HG03097 (cell line): ENCODE measurements around the gene KRT39.

Source experiments
- ATAC-seq: cut with Tn5 transposase; IDR thresholded peaks from one replicate; pipeline ENCODE4 v1.9.1; 2021; ENCODE audit not compliant: unreplicated experiment, low FRiP score

Gene KRT39

GRCh38 chr17:40981115-40981514 is 14.4 kb upstream of the KRT39 start:
- ATAC-seq = no peak

GRCh38 chr17:40980596-40980995 is 13.8 kb upstream of the KRT39 start:
- ATAC-seq = no peak

DNA sequence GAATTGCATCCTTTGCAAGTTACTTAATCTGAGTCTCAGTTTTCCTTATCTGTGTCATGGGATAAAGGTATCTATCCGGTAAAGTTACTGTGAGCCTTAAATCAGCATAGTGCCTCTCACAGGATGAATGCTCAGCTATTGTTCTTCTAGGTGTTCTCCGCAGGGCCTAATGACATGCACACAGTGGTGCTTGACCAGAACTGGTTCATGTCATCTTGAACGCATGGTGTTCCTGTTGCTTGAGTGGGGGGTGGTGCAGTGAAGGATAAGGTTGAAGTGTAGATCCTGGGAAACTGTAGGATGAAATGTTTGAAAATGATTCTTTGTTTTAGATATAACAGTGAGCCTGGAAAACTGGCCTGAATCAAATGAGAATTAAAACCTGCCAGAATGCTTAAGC is 13.4 kb upstream of the KRT39 start:
- ATAC-seq = no peak

DNA sequence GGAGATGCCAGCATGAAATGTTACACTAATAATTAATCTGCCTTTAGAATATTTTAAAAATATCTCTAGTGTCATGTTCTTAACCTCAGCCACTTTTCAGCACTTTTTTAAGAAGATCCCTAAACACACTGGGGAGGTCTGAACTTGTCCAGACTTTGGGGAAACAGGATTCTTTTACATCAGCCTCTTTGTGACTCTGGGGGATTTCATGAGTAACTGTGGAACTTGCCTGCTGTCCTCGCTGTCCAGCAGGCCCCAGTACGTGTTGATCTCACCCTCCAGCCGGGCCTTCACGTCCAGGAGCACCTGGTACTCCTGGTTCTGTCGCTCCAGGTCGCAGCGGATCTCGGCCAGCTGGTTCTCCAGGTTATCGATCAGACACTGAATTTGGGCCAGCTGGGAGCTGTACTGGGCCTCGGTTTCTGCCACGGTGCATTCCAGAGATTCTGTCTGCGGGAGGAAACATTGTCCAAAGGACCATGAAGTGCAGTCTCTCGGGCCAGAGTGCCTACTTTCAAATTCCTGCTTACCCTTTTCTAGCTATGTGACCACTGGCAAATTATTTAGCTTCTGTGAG is 11.9 kb upstream of the KRT39 start:
- ATAC-seq = no peak

GRCh38 chr17:40975516-40975915 is 8.8 kb upstream of the KRT39 start:
- ATAC-seq = no peak

DNA sequence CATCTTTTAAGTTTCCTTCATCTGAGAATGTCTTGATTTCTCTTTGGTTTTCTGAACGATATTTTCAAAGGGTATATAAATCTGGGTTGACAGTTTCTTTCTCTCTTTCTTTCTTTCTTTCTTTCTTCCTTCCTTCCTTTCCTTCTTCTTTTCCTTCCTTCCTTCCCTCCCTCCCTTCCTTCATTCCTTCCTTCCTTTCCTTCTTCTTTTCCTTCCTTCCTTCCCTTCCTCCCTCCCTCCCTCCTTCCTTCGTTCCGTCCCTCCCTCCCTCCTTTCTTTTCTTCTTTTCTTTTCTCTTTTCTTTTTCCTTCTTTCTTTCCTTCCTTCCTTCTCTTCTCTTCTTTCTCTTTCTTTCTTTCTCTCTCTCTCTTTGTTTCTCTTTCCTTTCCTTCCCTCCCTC is 7.6 kb upstream of the KRT39 start:
- ATAC-seq = no peak

DNA sequence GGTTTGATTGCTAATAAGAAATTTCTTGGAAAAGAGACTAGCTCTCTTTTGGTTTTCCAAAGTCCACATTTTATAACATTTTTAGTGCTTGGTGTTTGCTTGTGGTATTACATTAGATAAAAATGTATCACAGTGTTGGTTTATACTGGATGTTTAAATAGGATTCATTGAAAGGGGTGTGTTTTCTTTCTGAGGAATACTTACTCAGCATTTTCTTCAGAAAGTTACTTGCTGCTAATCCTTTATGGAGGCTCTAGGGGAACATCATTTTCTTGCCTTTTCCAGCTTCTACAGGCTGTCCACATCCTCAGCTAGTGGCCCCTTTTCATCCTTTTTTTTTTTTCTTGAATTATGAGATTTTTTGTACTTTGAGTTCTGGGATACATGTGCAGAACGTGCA is 834 bp upstream of the KRT39 start:
- no peak for ATAC-seq

DNA sequence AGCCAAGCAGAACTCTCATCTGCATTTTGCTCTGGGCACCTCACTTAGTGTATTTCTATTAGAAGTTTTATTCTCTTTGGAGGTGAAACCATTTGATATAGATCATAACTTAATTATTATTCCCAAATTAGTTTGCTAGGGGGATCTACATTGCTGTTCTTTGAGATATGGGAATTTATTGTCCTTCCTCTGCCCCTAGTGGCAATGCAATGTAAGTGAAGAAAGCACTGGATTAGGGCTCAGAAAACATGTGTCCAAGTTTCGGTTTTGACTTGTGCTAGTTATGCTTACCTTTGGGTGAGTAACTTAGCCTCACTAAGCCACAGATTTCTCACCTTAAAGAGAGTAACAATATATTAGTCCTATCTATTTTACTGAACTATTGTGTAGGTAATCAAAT is 2.9 kb downstream of the KRT39 start:
- no peak for ATAC-seq

DNA sequence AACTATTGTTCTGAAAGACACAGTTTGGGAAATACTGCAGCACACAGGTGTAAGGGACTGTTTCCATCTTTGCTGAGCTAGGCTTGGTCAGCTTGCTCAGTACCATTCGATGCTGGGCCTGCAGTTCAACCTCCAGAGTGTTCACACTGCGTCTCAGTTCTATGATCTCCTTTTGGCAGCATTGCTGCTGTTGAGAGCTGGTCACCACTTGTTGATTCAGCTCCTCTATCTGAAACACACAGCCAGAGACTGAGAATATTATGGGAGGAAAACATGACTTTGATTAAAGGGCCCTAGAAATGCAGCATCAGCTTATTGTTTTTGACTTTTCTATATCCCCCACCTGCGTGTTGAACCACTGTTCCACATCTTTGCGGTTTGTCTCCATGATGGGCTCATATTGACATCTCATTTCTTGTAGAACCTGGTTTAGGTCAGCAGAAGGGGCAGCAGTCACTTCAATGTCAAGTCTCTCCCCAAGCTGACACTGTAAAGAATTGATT is 4.6 kb downstream of the KRT39 start:
- no peak for ATAC-seq

DNA sequence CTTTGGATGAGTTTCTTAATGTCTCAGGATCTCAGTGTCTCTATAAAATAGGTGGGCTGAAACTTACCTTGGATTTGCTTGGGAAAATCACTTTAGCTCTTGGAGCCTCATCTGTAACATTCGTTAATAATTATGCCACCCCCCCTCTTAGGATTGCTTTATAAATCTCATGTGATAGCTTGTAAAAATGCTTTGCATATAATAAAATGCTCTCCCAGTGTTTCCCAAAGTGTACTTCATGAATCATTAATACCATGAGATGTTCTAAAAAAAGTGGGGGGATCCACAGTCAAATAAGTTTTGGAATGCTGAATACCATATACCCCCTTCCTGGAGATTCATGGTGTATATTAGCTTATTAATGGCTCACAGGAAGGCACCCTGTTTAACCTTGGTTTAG is 5.2 kb downstream of the KRT39 start:
- no peak for ATAC-seq

- ATAC-seq = no peak
Observed at GRCh38 chr17:40960144-40960543, 6.6 kb downstream of the KRT39 start.

DNA sequence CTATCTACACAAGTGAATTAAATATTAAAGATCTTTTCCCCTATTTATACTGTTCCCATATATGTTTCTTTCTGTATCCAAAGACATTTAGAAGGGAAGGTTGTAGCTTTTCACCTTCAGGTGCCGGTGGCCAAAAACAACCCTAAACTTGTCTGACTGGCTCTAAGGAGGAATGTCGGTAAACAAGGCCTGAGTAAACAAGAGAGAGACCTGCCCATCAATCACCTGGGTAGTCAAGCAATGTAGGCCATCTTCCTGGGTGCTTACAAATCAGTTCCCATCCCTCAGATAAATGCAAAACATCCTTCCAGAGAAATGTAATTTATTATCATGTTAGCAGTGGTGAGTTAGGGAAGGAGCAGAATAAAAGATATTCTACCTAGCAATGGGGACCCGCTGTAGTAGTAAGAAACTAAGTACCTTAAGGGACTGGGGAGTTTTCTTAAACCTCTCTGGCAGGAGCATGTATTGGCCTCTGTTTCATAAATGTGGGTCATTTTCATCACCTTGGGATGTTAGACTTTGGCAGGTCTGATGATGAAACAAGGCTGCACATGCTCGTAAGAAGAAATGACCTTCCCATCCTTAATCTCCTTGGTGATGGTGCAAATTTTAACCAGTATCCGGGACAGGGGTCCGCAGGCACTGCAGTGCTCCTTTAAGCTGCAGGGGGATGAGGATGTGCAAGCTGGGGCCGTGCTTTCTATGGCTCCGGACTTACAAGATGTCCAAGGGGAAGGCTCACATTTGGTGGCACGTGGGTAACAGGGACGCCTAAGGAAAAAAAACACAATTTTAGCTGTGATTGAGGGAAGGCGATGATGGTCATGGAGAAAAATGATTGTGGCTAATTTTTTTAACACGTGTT is 8.4 kb downstream of the KRT39 start:
- no peak for ATAC-seq

GRCh38 chr17:40956401-40957254 is 10.1 kb downstream of the KRT39 start:
- no peak for ATAC-seq

DNA sequence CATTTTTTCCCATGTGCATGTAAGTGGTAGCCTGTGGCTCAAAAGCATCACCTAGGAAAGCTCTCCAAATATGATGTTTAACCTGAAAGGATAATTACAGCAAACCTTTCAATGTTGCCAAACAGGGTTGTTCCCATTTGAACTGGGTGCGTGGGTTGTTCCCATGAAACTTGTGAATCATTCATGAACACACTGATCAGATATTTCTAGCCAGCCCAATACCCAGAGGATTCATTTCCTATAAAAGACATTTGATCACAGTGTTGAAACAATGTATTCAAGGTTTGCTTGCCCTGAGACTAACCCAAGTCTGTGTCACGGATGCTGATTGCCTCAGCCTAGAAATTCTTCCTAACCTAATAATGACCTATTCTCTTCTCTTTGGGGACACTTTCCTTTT is 12.9 kb downstream of the KRT39 start:
- no peak for ATAC-seq

DNA sequence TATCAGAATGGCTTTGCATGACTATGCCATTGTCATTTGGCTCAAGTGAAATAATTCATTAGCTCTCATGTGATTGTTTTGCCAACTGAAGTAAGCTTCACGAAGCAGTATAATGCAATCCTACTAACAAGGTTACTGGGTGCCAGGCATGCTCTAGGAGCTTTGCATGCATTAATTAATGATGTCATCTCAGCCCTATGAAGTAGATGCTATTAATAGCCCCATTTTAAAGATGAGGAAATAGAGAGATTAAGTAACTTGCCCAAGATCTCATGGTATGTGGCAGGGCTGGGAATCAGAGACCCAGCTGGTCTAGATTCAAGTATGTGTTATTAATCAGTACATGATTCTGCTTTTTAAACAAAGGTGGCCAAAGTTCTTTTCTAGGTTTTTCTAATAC is 14.1 kb downstream of the KRT39 start:
- no peak for ATAC-seq

DNA sequence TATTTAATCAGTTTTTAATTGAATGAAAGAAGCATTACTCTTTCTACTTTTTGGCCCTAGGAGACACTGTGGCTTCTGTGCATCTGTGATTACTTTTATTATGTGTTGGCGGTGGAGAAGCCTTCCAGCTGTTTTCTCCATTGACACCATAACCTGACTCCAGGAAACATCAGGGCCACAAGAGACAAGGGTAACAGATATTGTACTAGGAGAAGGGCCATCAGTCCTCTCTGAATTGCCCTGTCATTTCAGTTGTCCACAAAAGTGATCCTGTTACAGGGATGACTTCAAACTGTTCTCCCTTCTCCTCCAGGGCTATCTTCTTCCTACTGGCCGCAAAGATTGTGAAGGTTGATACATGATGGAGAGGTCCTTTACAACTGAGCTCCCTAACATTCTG is 14.6 kb downstream of the KRT39 start:
- no peak for ATAC-seq

DNA sequence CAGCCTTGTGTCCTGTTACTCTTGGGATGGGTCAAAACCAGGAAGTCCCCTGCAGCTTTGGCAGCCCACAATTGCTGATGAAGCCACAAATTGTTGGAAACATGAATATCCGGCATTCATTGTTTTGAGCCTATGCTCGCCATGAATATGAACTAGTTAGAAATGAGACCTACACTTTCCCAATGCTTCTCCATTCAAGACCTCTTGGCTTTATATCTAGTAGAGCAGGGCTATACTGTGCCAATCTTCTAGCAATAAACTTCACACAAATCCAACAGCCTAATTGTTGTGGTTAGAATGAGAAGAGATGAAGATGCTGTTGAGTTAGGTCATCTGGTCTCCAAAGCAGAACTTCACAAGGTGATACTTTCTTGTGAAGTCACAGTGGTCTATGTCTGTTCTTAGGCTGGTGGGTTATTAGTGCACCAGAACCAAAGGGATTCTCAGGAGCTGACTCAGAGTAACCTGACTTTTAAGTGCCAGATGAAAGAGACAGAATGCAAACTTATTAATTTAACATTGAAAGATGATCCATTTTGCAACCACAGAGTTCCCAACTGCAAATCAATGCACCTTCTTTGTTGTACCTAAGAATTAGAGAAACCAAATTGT is 15.6 kb downstream of the KRT39 start:
- ATAC-seq = no peak

DNA sequence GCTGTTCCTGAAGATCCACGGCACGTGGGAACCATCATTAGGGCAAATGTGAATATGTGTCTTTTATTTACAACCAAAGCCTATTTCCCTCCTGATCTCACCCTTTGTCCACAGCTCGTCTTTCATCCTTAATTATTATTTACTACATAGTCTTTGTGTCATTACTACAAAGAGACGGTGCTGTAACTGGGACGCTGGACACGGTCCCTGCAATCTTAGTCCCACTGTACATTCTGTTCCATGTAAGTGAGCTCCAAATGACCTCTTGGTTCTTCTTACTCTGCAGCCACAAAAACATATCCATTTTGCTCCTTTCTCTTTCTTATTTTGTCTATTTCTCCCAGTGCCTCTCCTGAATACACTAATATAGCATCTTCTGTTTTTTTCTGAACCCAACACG is 16.6 kb downstream of the KRT39 start:
- ATAC-seq = no peak

DNA sequence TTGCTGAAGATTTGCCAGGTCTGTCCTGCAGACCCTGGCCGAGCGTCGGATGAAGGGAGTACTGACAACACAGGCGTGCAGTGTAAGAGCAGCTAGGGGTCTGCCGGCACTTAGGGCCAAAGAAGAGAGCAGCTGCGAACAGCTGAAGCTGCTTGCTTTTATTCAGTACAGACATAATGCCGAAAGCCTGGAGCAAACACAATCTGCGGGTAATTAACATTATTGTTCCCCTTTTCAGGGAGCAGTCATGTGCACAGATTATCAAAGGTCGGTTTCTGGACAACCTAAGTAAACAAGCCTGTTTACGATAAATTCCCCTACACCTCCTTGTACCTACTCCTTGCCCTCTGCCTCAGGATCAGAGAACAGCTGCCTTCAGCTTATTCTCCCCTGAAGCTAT is 17.3 kb downstream of the KRT39 start:
- ATAC-seq = no peak

DNA sequence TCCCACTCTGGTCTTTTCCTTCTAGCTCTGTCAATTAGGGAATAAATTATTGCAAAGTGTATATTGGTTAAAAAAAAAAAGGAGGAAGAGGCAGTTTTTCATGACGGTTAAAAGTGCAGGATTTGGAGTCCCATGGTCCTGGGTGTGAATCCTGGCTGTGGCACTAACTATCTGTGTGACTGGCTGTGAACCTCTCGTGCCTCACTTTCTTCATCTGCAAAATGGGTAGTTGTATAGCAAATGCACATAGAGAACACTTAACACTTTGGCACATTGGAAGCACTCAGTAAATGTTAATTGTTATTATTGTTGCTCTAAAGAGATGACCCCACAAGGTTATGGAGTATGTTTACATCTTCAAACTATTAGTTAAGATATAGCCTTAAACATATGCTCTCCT is 18.8 kb downstream of the KRT39 start:
- ATAC-seq = no peak

- ATAC-seq = no peak
Observed at GRCh38 chr17:40945414-40945813, 21.3 kb downstream of the KRT39 start.
